Measurements from ENCODE around the gene NFATC4.
"Not testable (repeated sequence)": the region's sequence is repeated elsewhere in the genome, so short reads cannot be mapped to it uniquely, and the experiment has no call there.

The NFATC4 gene

DNA sequence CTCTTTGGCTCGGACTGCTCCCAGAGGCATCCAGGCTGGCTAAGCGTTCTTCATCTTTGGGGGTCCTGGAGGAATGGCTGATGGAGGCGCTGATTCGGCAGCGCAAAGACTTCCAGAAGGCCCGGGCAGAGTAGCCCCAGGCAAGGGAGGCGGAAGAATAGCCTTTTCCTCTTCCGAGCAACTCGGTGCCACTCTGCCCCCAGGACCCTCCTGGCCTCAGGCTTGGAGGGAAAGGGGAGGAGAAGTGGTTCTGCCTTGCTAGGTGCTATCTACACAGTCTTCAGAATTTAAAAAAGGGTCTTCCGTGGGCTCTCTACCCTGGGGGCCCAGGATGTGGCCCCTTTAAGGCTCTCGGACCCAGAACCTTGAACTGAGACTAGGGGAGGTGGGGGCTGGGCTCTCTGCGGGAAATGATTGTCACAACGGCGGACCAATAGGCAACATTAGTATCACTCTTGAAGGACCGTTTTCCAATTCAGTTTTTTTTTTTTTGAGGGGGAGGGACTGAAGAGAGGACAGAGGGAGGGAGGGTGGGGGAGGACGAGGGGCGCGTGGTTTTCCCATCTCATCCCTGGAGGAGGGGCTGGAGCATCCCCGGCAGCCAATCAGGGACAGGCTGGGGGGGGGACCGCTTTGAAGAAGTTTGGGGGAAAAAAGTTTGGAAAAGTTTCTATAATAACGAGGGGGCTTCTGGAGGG is at the start of gene NFATC4:
Gene NFATC4, plus strand, starts transcription at position 671 of the 698 bp plus-strand sequence. CDS start 157 bp downstream, outside the sequence.
- no peak for DNase-seq (ENCODE audit: low read depth)

DNA sequence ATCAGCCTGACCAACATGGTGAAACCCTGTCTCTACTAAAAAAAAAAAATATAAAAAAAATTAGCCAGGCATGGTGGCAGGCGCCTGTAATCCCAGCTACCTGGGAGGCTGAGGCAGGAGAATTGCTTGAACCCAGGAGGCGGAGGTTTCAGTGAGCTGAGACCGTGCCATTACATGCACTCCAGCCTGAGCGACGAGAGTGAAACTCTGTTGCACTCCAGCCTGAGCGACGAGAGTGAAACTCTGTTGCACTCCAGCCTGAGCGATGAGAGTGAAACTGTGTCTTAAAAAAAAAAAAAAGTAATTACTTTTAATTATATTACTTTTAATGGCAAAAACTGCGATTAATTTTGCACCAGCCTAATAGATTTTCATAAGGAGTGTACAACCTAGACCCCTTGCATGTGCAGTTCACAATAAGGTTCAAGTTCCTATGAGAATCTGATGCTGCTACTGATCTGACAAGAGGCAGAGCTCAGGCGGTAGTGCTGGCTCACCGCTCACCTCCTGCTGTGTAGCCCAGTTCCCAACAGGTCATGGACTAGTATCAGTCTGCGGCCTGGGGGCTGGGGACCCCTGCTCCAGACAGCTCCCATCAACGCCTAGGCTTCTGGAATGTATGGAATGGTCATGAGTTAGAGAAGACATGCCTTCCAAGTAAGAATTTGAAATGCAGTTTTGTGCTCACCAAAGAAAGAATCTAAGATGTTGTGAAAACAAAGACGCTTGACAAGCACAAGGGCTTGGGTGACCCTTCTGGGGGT is 46.6 kb upstream of the NFATC4 start:
- no peak for DNase-seq (ENCODE audit: low read depth)

DNA sequence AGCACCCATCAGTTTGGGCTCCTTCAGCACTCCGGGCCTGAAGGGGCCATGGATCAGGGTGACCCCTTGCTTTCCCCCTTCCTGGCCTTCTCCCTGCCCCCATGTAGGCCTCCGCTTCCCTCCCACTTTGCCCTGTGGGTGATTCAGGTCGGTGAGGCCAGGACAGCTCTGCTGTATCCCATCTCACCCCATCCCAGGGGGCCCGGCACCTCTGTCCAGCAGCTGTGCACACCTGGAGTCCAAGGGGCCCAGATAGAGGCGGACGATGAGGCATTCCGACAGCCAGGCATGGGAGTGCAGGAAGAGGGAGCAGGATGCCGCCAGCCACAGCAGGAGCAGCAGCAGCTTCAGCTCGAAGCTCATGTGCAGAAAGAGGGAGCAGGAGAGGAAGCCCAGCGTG is 45.3 kb upstream of the NFATC4 start:
- DNase-seq (ENCODE audit: low read depth) = no peak

DNA sequence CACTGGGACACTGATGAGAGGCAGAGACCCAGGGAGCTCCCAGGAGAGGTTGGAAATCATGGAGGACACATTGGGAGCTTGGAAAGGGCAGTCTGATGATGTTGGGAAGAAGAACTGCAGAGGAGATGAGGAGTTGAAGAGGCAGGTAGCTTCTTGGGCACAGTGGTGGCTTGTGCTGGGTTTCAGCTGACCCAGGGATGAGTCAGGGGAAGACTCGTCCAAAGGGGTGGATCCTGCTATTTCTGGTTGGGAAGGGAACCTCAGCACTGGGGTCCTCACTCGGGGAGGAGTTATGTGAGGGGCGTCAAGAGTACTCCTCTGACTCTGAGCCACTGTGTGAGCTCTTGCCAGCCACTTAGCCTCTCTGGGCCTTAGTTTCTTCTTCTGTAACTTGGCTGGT is 44.6 kb upstream of the NFATC4 start:
- no peak for DNase-seq (ENCODE audit: low read depth)

DNA sequence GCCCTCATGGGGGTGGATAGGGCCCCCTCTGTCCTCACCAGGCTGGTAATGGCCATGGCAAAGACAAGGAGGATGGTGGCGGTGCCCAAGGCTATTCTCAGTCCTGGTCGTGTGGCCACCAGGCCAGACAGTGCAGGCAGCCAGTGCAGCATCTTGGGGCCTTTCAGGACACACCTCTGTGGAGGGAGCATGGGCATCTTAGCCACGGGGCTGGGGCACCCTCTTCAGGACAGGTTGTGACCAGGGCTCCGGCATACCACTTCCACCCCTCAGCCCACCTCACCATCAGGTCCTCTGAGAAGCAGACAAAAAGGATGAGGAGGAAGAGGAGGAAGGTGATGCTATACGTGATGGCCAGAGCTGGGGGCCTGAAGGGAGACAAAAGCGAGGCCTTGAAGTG is 44.0 kb upstream of the NFATC4 start:
- no peak for DNase-seq (ENCODE audit: low read depth)

DNA sequence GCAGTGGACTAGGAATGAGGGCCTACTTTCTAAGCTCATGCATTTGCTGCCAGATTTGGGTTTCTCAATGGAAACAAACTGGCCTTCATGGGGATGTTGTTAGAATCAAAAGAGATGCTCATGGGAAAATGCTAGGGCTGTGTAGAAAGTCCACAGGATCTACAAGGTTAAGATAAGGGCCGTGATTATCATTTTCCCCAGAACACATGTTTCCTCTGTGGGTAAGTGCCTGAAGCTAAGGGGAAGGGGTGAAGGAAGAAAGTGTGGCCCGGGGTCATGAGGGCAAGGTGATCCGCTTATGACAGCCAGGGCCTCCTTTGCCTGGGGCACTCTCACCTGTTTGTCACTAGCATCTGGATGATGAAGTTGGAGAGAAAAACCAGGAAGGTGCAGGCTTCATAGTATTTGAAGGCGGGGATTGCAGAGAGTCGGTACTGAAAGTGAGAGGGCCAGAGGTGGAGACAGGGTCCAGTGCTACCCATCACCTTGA is 42.9 kb upstream of the NFATC4 start:
- no peak for DNase-seq (ENCODE audit: low read depth)

DNA sequence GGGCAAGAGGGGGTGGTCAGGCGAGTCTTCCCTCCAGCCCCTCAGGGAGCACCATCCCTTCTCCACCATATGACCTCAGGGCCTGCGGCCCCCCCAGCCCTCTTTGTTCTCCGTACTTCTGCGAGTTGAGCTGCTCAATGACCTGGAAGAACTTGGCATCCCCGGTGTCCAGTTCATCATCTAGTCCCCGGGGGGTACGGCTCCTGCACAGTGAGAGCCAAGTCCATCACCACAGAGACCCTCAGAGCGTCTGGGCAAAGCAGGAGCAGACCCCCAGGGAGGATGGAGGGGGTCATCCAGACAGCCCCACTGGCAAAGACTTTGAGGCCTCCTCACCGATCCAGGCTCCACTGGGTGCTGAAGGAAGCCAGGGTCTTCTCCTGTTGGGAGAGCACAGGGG is 42.0 kb upstream of the NFATC4 start:
- DNase-seq (ENCODE audit: low read depth) = no peak

DNA sequence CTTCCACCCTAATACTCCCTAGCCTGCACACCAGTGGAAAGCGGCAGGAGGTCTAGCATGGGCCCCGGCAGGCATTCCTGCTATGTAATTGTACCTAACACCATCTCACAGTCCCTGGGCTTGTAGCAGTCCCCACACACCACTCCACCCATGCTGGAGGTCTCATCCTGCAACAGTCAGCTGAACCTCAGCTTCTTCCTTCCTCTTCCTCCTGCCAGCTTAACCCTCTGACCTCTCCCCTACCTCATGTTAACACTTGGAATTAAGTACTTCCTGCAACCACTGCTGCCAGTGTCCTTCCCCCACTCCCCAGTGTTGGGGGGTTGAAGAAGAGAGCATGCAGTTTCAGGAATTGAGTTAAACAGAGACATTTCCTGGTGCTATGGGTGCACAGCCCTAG is 40.7 kb upstream of the NFATC4 start:
- no peak for DNase-seq (ENCODE audit: low read depth)

DNA sequence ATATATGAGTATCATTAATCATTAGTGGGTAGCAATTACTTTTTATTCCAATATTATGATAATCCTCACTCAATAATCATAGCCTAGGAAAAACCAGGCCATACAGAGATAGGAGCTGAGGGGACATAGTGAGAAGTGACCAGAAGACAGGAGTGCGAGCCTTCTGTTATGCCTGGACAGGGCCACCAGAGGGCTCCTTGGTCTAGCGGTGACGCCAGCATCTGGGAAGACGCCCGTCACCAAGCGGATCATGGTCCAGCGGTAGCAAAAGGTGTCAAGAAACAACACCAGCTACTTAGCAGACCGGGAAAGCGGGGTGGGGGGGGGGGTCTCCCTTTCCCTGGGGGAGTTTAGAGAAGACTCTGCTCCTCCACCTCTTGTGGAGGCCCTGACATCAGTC is 40.1 kb upstream of the NFATC4 start:
- DNase-seq (ENCODE audit: low read depth) = not testable (repeated sequence)

DNA sequence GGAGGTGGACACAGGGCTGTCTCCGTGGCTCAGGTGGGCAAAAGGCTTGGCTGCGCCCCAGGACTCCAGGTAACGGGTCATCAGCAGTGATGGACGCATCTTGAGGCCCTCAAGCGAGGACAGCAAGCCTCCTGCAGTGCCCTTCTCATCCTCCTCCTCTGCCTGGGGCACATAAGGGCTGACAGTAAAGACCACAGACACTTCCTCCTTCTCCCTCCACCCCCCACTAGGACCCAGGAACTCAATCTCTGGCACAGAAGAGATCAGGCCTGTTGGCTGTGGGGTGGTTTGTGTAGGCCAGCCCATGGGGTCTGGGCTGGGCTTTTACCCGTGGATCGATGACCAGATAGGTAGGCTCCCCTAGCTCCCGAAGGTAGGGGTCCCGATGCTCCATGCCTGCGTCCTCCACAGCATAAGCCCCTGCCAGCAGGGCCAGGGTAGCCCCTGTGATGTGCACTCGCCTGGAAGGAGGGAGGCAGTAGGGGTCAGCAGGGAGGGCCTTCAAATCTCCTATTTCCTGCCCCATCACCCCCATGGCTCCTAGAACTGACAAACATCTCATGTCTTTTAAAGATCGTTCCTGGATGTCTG is 38.8 kb upstream of the NFATC4 start:
- no peak for DNase-seq (ENCODE audit: low read depth)

DNA sequence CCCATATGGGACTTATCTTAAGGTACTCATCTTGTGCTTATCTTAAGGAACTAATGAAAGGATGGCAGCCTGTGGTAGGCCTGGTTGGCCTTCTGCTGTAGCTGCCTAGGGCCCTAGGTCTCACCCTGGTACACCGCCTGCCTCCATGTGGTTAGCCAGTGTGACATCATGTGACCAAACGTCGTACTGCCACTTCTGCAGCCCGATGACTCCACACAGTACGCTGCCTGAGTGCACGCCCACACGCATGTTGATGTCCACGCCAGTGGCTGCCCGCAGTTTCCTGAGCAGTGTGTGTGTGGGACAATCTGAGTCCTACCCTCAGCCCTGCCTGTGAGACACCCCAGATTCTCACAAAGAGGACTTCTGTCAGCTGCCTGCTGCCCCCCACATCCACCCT is 38.2 kb upstream of the NFATC4 start:
- no peak for DNase-seq (ENCODE audit: low read depth)

DNA sequence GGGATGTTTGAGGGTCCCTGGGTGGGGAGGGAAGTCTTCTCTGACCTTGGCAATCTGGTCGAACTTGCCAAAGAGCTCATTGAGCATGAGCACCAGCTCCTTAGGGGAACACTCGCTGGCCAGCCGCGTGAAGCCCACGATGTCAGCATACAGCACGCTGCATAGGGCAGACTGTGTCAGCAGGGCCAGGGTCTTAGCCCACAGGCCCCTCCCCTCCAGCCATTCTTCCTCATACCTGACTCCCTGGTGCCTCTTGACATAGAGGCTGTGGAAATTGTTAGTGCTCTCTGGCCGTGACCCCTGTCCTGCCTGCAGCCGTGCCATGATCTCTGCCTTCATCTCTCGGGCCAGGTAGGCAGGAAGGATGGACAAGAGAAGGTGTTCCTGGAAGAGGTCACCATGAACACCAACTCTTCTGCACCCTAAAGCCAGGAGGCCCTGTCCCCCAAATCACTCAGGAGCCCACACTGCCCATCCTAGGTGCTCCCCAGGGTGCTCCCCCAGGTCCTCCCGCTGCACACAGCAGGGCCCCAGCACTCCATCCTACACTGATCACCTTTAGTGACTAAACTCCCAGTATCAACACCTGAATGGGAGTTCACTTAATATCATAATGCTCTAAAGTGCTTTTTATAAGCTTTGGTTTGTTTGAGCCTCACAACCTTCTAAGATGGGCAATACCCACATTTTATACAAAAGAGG is 36.9 kb upstream of the NFATC4 start:
- no peak for DNase-seq (ENCODE audit: low read depth)

DNA sequence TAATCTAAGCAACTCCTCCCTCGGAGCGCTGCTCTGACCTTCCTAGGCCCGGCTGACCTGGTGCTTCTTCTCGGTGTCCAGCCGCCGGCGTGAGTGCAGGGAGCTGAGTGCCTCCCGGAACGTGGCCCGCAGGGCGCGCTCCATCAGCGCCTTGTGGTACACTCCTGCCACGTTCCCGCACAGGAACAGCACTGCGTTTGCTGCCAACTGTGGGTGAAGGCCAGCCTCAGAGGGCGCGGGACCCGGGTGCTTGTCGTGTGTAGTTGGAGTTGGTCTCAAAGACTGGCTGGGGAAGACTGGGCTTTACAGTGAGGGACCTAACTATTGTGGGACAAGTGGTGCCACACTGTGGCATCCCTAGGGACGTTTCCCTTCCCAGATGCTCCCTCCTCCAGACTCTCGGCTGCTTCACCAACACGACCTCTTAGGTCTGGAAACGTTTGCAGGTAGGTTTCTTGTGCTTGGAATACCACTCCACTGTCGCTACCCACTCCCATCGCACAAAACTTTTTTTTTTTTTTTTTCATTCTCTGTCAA is 36.2 kb upstream of the NFATC4 start:
- no peak for DNase-seq (ENCODE audit: low read depth)

DNA sequence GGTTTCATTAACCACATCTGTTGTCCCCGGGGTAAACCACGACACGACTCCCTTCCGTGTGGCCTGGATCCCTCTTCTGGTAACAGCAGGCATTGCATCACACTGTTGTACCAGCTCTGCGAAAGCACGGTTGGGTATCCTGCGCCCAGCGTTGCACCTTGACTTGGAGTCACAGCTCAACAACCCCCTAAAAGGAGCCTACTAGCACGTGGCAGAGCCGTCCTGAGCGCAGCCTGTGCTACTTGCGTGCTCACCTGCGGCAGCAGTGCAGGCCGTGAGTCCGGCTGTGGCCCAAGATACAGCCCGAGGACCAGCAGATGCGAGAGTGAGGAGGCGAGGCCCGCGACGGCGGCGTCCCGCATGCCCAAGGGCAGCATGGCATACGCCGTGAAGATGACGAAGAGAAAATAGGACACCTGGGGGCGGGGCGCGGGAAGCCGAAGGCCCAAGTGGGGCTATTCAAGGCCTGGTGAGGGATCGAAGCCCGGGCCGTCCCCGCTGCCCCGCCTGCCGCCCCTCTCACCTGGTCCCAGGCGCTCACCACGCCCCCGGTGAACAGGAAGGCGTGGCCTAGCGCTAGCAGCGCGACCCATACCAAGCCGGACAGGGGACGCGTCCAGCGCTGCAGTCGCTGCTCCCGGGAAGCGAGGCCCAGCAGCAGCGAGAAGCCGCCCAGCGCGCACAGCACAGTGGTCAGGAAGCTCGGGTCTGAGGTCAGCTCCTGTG is 35.6 kb upstream of the NFATC4 start:
- peak; percentile 68 for DNase-seq (ENCODE audit: low read depth)

DNA sequence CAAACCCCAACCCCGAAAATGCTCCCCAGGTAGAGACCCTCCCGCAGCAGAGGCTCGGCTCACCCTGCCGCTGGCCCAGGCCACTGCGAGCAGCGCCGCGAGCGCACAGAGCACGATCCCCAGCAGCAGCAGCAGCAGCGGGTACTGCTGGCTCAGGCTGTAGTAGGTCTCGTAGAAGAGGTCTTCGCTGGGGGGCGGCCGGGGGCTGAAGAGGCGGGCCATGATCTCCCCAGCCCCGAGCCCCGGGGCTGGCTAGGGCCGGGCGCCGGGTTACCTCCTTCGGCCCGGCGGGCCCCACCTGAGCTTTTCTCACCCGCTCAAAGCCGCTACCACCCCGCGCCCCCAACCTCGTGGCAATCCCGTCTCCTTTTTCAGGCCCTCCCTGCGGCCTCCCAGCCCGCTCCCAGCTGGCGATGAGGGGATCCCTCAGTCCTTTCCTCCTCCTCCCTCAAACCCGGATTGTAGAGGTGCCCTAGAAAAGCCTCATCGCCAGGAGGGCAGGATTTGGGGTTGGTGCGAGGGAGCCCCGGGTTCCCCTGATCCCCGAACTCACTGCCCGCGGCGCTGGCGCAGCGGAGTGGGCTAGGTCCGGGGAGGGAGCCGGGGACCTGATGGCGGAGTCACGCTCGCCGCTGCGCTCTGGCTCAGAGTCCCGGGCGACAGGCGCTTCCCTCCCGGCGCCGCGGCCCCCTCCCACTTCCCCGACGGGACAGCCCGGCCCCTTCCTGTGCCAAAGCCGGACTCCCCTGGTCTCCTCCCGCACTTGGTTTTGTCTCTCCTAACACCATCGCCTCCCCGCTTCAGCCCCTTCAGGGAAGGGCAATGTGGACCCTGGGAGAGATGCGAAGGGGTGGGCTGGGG is 33.3 kb upstream of the NFATC4 start, which contains the start of gene ADCY4:
Gene ADCY4, minus strand, starts transcription at position 641 of the 861 bp plus-strand sequence. Its CDS starts 419 bp downstream, at position 222.
- DNase-seq (ENCODE audit: low read depth) = no peak

DNA sequence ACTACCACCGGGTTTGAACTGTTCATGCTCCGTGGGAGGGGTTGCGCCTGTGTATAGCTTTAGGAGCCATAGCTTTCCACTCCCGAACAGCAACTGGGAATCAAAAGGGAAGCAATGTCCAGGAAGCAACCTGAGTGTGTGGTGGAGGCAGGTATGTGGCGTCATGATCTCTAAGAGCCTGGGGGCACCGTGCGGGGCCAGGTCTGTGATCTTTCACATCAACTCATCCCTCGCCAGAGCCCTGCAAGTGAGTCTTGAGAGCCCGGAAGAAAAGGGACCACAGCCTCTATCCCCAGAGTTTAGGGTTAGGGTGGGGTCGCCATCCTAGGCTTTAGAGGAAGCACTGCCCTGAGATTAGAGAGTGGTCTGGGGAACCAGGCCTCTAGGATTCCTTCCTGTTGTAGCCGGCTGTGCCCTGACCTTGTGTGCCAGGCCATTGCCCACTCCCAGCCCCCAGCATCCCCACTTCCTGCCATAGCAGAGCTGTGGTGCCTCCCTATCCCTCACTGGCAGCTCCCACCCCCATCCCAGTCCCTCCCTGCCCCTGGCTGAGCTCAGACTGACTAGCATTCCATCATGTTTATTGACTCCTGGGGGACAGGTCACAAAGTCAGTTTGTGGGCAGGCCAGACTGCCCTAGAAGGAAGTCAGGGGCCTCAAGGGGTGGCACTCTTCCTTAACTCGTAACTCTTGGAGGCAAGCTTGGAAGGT is 32.4 kb upstream of the NFATC4 start:
- DNase-seq (ENCODE audit: low read depth) = no peak

DNA sequence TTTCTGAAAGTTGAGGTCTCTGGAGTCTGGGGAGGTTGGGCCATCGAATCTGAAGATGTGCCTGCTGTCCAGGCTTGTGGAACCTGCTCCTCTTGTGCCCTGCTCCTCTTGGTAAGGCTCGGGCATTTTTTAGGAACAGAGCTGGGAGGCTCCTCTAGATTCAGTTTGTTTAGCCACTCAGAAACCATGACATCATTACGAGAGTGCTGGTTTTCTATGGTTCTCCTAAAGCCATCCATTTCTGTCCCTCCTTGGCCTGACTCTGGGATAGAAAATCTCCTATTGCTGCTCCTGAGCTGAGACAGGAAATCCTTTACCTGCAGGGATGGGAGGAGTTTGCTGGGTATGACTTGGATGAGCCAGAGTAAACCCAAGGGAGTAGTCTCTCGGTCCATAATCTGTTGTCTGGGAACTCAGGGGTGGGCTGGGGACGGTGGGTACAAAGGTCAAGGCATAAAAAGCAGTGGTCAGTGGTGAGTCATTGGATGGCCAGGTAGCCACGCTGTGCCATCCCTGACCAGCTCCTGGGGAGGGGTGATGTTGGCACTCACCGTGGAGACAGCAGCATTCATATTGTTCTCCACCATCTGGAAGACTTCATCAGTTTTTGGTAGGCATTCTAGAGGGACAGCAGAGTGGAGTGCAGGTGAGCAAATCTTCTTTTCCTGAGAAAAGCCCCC is 30.7 kb upstream of the NFATC4 start:
- DNase-seq (ENCODE audit: low read depth) = no peak

DNA sequence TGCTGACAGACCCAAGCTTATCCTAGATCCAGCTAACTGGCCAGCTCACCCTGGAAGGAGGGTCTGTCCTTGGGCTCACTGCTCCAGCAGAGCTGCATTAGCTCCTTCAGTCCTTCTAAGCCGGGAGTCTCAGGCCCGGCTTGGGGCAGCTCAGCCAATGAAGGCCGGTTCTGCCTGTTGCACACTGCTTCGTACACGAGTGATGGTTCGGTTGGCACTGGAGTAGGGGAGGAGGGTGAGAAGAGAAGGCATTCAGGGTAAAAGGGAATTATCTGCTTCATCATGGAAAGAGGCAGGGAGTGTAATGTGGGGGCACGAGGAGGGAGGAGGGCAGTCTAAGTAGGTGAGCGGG is 30.2 kb upstream of the NFATC4 start:
- DNase-seq (ENCODE audit: low read depth) = no peak

DNA sequence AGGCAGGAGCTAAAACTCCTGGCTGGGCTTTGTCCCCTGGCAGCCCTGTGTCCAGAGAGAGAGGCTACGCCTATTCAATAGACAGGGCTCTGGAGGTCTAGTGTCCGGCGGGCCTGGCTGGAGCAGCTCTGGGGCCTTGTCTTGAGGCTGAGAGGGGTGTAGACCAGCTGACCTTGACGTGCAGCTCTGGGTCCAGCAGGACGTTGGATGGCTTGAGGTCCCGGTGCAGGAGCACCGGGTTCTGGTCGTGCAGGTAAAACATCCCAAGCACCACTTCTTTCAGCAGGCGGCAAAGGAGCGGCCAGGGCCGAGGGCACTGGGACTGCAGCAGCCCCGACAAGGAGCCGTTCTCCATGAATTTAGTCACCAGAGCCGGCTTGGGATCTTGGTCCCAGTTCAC is 29.1 kb upstream of the NFATC4 start:
- no peak for DNase-seq (ENCODE audit: low read depth)
